Activated T-cell treated with anti-CD3 and anti-CD28 coated beads, Interleukin-2, amount 50 U/mL, for 48 hours (primary cell): ENCODE measurements around the gene WDR87.
"Not testable (repeated sequence)": the region's sequence is repeated elsewhere in the genome, so short reads cannot be mapped to it uniquely, and the experiment has no call there.

Experiments
- DNase-seq, 2 experiments: peaks; one replicate each; pipeline ENCODE4 v3.0.0-alpha.2; 2020

Gene WDR87

GRCh38 chr19:37930416-37930815 is 24.0 kb upstream of the WDR87 start:
- no peak for DNase-seq

- DNase-seq = no peak
Observed at GRCh38 chr19:37929355-37929923, 23.0 kb upstream of the WDR87 start.

- DNase-seq = no peak
Observed at GRCh38 chr19:37928527-37929286, 22.3 kb upstream of the WDR87 start.

GRCh38 chr19:37926711-37927110 is 20.3 kb upstream of the WDR87 start:
- no peak for DNase-seq

- DNase-seq = no peak
Observed at GRCh38 chr19:37926255-37926654, 19.9 kb upstream of the WDR87 start.

- no peak for DNase-seq
Observed at GRCh38 chr19:37925212-37925611, 18.8 kb upstream of the WDR87 start.

GRCh38 chr19:37924573-37924972 is 18.2 kb upstream of the WDR87 start:
- not testable (repeated sequence) for DNase-seq

- no peak for DNase-seq
Observed at GRCh38 chr19:37920591-37921450, 14.4 kb upstream of the WDR87 start.

GRCh38 chr19:37914908-37915307 is 8.5 kb upstream of the WDR87 start:
- no peak for DNase-seq

- no peak for DNase-seq
Observed at GRCh38 chr19:37909661-37910199, 3.3 kb upstream of the WDR87 start.

GRCh38 chr19:37907735-37908455 is 1.5 kb upstream of the WDR87 start:
- DNase-seq = no peak

GRCh38 chr19:37906869-37907734 is 708 bp upstream of the WDR87 start, which contains the start of gene SIPA1L3:
TSS of gene SIPA1L3 (plus strand) at chr19:37907208. CDS start at chr19:38081566, 174,358 bp downstream.
- peak; percentile 93 to 95 for DNase-seq

- DNase-seq = no peak
Observed at GRCh38 chr19:37903096-37903495, 3.3 kb downstream of the WDR87 start.

GRCh38 chr19:37902668-37903067 is 3.7 kb downstream of the WDR87 start:
- peak; percentile 86 to 87 for DNase-seq

GRCh38 chr19:37899966-37900365 is 6.4 kb downstream of the WDR87 start:
- DNase-seq = no peak

GRCh38 chr19:37899453-37899852 is 6.9 kb downstream of the WDR87 start:
- DNase-seq = no peak

GRCh38 chr19:37896180-37896579 is 10.2 kb downstream of the WDR87 start:
- DNase-seq = no peak

- no peak for DNase-seq
Observed at GRCh38 chr19:37893845-37894575, 12.4 kb downstream of the WDR87 start.

- no peak for DNase-seq
Observed at GRCh38 chr19:37886571-37886970, 19.8 kb downstream of the WDR87 start.

- DNase-seq = no peak
Observed at GRCh38 chr19:37885392-37885791, 21.0 kb downstream of the WDR87 start.

- no peak for DNase-seq
Observed at GRCh38 chr19:37877147-37877546, 29.2 kb downstream of the WDR87 start.
